Activated CD4-positive, alpha-beta T cell treated with anti-CD3 and anti-CD28 coated beads, Interleukin-2, Interleukin-6, amounts not matched to agents 100 ng/mL and 50 ng/mL, durations not matched to agents 16 hours and 8 hours (primary cell): ENCODE data around the gene TNK1.
"Not testable (repeated sequence)": the region's sequence is repeated elsewhere in the genome, so short reads cannot be mapped to it uniquely, and the experiment has no call there.

Experiments
- DNase-seq: peaks from one replicate; pipeline ENCODE4 v3.0.0-alpha.2; 2020

TNK1 gene

GRCh38 chr17:7355573-7355972 lies 25.3 kb upstream of the TNK1 start:
- no peak for DNase-seq

GRCh38 chr17:7356072-7356549 lies 24.8 kb upstream of the TNK1 start:
- DNase-seq: peak; percentile 92

GRCh38 chr17:7356756-7357155 lies 24.1 kb upstream of the TNK1 start:
- DNase-seq: no peak

GRCh38 chr17:7357381-7357780 lies 23.5 kb upstream of the TNK1 start:
- no peak for DNase-seq

GRCh38 chr17:7361906-7362305 lies 19.0 kb upstream of the TNK1 start:
- DNase-seq: no peak

GRCh38 chr17:7363311-7363710 lies 17.6 kb upstream of the TNK1 start:
- DNase-seq: no peak

GRCh38 chr17:7365963-7366362 lies 14.9 kb upstream of the TNK1 start:
- DNase-seq: not testable (repeated sequence)

GRCh38 chr17:7367083-7367482 lies 13.8 kb upstream of the TNK1 start:
- no peak for DNase-seq

- no peak for DNase-seq
Observed at GRCh38 chr17:7367918-7368598, 12.8 kb upstream of the TNK1 start.

- not testable (repeated sequence) for DNase-seq
Observed at GRCh38 chr17:7368599-7368994, 12.3 kb upstream of the TNK1 start.

- DNase-seq: no peak
Observed at GRCh38 chr17:7369825-7370224, 11.1 kb upstream of the TNK1 start.

GRCh38 chr17:7370853-7371252 lies 10.0 kb upstream of the TNK1 start:
- no peak for DNase-seq

- no peak for DNase-seq
Observed at GRCh38 chr17:7374353-7374752, 6.5 kb upstream of the TNK1 start.

- DNase-seq: no peak
Observed at GRCh38 chr17:7379134-7379533, 1.8 kb upstream of the TNK1 start.

- no peak for DNase-seq
Observed at GRCh38 chr17:7380321-7380720, 568 bp upstream of the TNK1 start.

GRCh38 chr17:7382901-7383300 lies 2.0 kb downstream of the TNK1 start:
- no peak for DNase-seq

GRCh38 chr17:7383371-7383741 lies 2.5 kb downstream of the TNK1 start:
- DNase-seq: no peak

GRCh38 chr17:7383742-7384488 lies 3.0 kb downstream of the TNK1 start:
- DNase-seq: peak; percentile 82

GRCh38 chr17:7384489-7385081 lies 3.7 kb downstream of the TNK1 start:
- no peak for DNase-seq

- no peak for DNase-seq
Observed at GRCh38 chr17:7388856-7389255, 8.0 kb downstream of the TNK1 start.

- no peak for DNase-seq
Observed at GRCh38 chr17:7389924-7390910, 9.3 kb downstream of the TNK1 start.

GRCh38 chr17:7391307-7391706 lies 10.4 kb downstream of the TNK1 start:
- DNase-seq: no peak
